GM12874 (cell line): ENCODE data around the gene COG3.

Source experiments
- CTCF ChIP-seq: IDR thresholded peaks from 2 replicates; pipeline ENCODE4 v1.5.1; 2011; ENCODE audit warnings: low read depth, mild to moderate bottlenecking, control low read depth, low read length, moderate library complexity; ENCODE audit not compliant: insufficient read depth

COG3 gene

GRCh38 chr13:45432737-45433380 is 31.9 kb upstream of the COG3 start:
- no peak for TF ChIP-seq CTCF

- TF ChIP-seq CTCF, result no peak
Observed at GRCh38 chr13:45433381-45433790, 31.4 kb upstream of the COG3 start.

GRCh38 chr13:45434556-45435371 is 30.0 kb upstream of the COG3 start:
- no peak for TF ChIP-seq CTCF

- no peak for TF ChIP-seq CTCF
Observed at GRCh38 chr13:45436332-45436731, 28.4 kb upstream of the COG3 start.

- TF ChIP-seq CTCF, result no peak
Observed at GRCh38 chr13:45436953-45437352, 27.8 kb upstream of the COG3 start.

- no peak for TF ChIP-seq CTCF
Observed at GRCh38 chr13:45437947-45438346, 26.8 kb upstream of the COG3 start.

- TF ChIP-seq CTCF, result no peak
Observed at GRCh38 chr13:45439008-45439407, 25.7 kb upstream of the COG3 start.
